SU-DHL-6 (cell line): ENCODE measurements around the gene OR52E4.
A peak's percentile ranks its signal among the peaks of the same experiment; 100 is the strongest.

Experiments used
- H2AFZ ChIP-seq: fragments of 200-600 bp; sonication (generic); 2 replicates; pipeline ENCODE4 v1.6.1; 2014; ENCODE audit warnings: low read depth, mild to moderate bottlenecking, moderate library complexity, mixed read lengths, antibody characterized with exemption, low read length; ENCODE audit not compliant: severe bottlenecking
- H3F3A ChIP-seq: fragments of 200-600 bp; shearing (Covaris generic); 2 replicates; pipeline ENCODE4 v1.6.0; 2016; ENCODE audit warnings: antibody characterized with exemption, mild to moderate bottlenecking; ENCODE audit not compliant: insufficient read depth
- H3K27ac ChIP-seq: fragments of 200-600 bp; sonication (generic); 2 replicates; pipeline ENCODE4 v1.5.1; 2016; ENCODE audit warnings: low read depth, mild to moderate bottlenecking, low read length, moderate library complexity, mixed read lengths
- H3K27me3 ChIP-seq: fragments of 200-600 bp; sonication (generic), shearing (Covaris generic); 2 replicates; pipeline ENCODE4 v1.6.0; 2014; ENCODE audit warnings: mild to moderate bottlenecking, low read length
- H3K36me3 ChIP-seq: fragments of 200-600 bp; sonication (generic); 2 replicates; pipeline ENCODE4 v1.6.1; 2014; ENCODE audit warnings: mild to moderate bottlenecking, low read length, mixed read lengths
- H3K4me2 ChIP-seq: fragments of 300-600, 200-600 bp; shearing (Covaris generic), sonication (generic); 2 replicates; pipeline ENCODE4 v1.6.0; 2014; ENCODE audit warnings: low read length, low read depth, mild to moderate bottlenecking; ENCODE audit not compliant: poor library complexity, severe bottlenecking
- H3K4me3 ChIP-seq: fragments of 200-600 bp; sonication (generic); 2 replicates; pipeline ENCODE4 v1.5.1; 2014; ENCODE audit warnings: antibody characterized with exemption, low read length, mild to moderate bottlenecking, mixed read lengths; ENCODE audit not compliant: insufficient read depth, poor library complexity, severe bottlenecking
- H3K79me2 ChIP-seq: fragments of 200-600 bp; sonication (generic); 2 replicates; pipeline ENCODE4 v1.6.1; 2014; ENCODE audit warnings: mild to moderate bottlenecking, low read length, moderate library complexity; ENCODE audit not compliant: insufficient read depth
- H3K9ac ChIP-seq: fragments of 200-600 bp; sonication (generic); 2 replicates; pipeline ENCODE4 v1.7.0; 2014; ENCODE audit warnings: mild to moderate bottlenecking, low read length
- H3K9me2 ChIP-seq: fragments of 200-600 bp; sonication (generic); replicated peaks from 2 replicates; pipeline ENCODE4 v1.6.1; 2014; ENCODE audit warnings: low read length; ENCODE audit not compliant: insufficient read depth
- H3K9me3 ChIP-seq: fragments of 200-600 bp; sonication (generic); 2 replicates; pipeline ENCODE4 v1.6.1; 2014; ENCODE audit warnings: low read length, mixed read lengths; ENCODE audit not compliant: insufficient read depth
- H4K20me1 ChIP-seq: fragments of 200-600 bp; sonication (generic); 2 replicates; pipeline ENCODE4 v1.6.1; 2014; ENCODE audit warnings: low read depth, mild to moderate bottlenecking, antibody characterized with exemption, low read length, moderate library complexity, mixed read lengths
- CTCF ChIP-seq: fragments of 200-600 bp; sonication (generic); IDR thresholded peaks from one replicate; pipeline ENCODE4 v1.5.1; 2017; ENCODE audit warnings: antibody characterized with exemption, mild to moderate bottlenecking, low read length, moderate library complexity; ENCODE audit not compliant: insufficient read depth, poor library complexity, severe bottlenecking
- EZH2phosphoT487 ChIP-seq: fragments of 200-600 bp; sonication (generic), shearing (Covaris generic); conservative IDR thresholded peaks from 2 replicates; pipeline ENCODE4 v1.6.1; 2018; ENCODE audit warnings: mild to moderate bottlenecking, antibody characterized with exemption, low read length, moderate library complexity, mixed read lengths

OR52E4 gene

GRCh38 chr11:5891216-5891800 lies 10.9 kb downstream of the OR52E4 start:
- no peak for TF ChIP-seq EZH2phosphoT487
- TF ChIP-seq CTCF: peak; percentile 19
- Histone ChIP-seq H3K36me3 (no peaks in the 10 kb centered on the region), H2AFZ (no peak overlapping the region), H3K9me3 (no peaks in the 10 kb centered on the region), H3F3A (no peaks in the 10 kb centered on the region), H3K9me2 (no peaks in the 10 kb centered on the region), H3K79me2 (no peaks in the 10 kb centered on the region), H3K9ac (no peak overlapping the region), H3K27me3 (no peaks in the 10 kb centered on the region), H3K27ac (no peak overlapping the region), H3K4me2 (no peak overlapping the region), H3K4me3 (no peak overlapping the region), H4K20me1 (peaks cover 5% of the 10 kb centered on the region; the same call in 1 of the 2 replicates)

GRCh38 chr11:5892908-5893307 lies 12.5 kb downstream of the OR52E4 start, which contains the start of gene OR52E5:
Gene OR52E5 (plus strand): TSS chr11:5893208. CDS start chr11:5900777, 7,569 bp downstream.
- H3K27me3 ChIP-seq: no peaks in the 10 kb centered on the region
- no peaks in the 10 kb centered on the region for H3F3A ChIP-seq
- H2AFZ ChIP-seq: no peak within 1 kb of the TSS
- H3K36me3 ChIP-seq: no peaks in the 10 kb centered on the region
- H3K9ac ChIP-seq: no peak within 1 kb of the TSS
- H3K79me2 ChIP-seq: no peaks in the 10 kb centered on the region
- H3K9me3 ChIP-seq: no peaks in the 10 kb centered on the region
- no peaks in the 10 kb centered on the region for H3K9me2 ChIP-seq
- no peak within 1 kb of the TSS for H3K4me2 ChIP-seq
- H3K4me3 ChIP-seq: no peak within 1 kb of the TSS
- H4K20me1 ChIP-seq: peaks cover 5% of the 10 kb centered on the region; the same call in 1 of the 2 replicates
- no peak within 1 kb of the TSS for H3K27ac ChIP-seq
- TF ChIP-seq EZH2phosphoT487 (no peak), CTCF (no peak)

GRCh38 chr11:5899534-5899933 lies 19.1 kb downstream of the OR52E4 start:
- H3F3A ChIP-seq: no peaks in the 10 kb centered on the region
- no peaks in the 10 kb centered on the region for H4K20me1 ChIP-seq
- H3K27ac ChIP-seq: no peak overlapping the region
- no peaks in the 10 kb centered on the region for H3K79me2 ChIP-seq
- TF ChIP-seq CTCF: no peak
- TF ChIP-seq EZH2phosphoT487: no peak
- H3K9ac ChIP-seq: no peak overlapping the region
- no peak overlapping the region for H3K4me3 ChIP-seq
- H3K9me3 ChIP-seq: no peaks in the 10 kb centered on the region
- H3K4me2 ChIP-seq: no peak overlapping the region
- H3K9me2 ChIP-seq: no peaks in the 10 kb centered on the region
- H3K27me3 ChIP-seq: no peaks in the 10 kb centered on the region
- H3K36me3 ChIP-seq: no peaks in the 10 kb centered on the region
- no peak overlapping the region for H2AFZ ChIP-seq
